GM12874 (cell line): ENCODE measurements around the gene ARAP3.

ENCODE experiments used
- TF ChIP-seq, protein P1 (sequence below): IDR thresholded peaks from 2 replicates; pipeline ENCODE4 v1.5.1; 2011; ENCODE audit warnings: low read depth, mild to moderate bottlenecking, control low read depth, low read length, moderate library complexity; ENCODE audit not compliant: insufficient read depth

ARAP3 gene

DNA sequence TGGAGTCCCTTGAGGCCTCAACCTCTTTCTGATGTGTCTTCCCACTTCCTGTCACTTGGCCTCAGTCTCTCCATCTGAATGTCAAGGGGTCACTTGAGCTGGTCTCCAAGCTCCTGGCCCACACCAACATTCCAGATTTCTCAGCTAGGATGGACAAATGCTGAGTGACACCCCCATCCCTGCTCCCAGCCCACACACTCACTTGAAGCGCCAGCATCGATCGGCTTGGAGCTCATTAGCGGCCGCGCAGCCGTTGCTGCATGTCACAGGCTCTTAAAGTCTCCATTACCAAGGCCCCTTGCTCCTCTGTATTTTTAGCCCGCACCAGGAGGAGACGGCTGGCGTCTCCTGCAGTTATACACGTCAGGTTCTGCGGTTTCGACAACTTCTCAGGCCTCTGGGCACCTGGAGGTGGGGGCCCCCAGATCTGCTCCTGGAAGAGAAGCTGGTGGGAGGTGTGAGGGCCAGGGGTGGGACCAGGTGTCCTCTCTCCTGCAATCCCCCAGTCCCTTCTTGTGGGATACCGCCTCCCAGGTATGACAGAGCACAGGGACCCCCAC lies 33.4 kb upstream of the ARAP3 start:
- TF ChIP-seq, protein P1, sequence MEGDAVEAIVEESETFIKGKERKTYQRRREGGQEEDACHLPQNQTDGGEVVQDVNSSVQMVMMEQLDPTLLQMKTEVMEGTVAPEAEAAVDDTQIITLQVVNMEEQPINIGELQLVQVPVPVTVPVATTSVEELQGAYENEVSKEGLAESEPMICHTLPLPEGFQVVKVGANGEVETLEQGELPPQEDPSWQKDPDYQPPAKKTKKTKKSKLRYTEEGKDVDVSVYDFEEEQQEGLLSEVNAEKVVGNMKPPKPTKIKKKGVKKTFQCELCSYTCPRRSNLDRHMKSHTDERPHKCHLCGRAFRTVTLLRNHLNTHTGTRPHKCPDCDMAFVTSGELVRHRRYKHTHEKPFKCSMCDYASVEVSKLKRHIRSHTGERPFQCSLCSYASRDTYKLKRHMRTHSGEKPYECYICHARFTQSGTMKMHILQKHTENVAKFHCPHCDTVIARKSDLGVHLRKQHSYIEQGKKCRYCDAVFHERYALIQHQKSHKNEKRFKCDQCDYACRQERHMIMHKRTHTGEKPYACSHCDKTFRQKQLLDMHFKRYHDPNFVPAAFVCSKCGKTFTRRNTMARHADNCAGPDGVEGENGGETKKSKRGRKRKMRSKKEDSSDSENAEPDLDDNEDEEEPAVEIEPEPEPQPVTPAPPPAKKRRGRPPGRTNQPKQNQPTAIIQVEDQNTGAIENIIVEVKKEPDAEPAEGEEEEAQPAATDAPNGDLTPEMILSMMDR = no peak

DNA sequence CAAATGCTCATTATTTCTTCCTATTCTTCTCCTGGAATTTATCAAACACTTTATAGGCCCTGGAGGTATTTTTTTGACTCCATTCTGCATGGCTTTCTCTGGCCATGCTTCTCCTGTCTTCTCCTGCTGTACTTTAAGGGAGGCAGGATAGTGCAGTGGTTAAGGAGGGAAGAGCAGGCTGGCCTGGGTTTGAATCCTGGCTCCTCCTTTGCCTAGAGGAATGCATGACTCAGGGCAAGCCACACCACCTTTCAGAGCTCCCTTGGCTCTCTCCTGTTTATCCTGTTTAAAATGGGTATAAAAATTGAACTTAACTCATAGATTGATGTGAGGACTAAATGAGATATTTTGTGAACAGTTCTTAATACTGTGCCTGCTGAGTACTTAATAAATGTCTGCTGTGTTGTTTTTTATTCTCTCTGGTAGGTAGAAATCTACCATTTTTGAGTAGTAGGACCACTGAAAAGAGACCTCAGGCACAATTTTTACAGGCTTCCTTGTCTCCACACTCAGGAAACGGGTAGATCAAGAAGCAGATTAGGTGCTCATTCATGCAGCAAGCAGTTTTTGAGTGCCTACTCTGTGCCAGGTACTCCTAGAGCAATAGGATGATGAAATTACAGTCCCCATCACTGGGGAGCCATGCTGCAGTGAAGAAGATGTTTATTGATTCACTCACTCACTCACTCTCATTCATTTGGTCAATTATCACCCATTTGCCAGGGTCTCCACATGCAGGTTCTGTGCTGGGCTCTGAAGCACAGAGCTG lies 32.7 kb upstream of the ARAP3 start:
- TF ChIP-seq, protein P1 = no peak

DNA sequence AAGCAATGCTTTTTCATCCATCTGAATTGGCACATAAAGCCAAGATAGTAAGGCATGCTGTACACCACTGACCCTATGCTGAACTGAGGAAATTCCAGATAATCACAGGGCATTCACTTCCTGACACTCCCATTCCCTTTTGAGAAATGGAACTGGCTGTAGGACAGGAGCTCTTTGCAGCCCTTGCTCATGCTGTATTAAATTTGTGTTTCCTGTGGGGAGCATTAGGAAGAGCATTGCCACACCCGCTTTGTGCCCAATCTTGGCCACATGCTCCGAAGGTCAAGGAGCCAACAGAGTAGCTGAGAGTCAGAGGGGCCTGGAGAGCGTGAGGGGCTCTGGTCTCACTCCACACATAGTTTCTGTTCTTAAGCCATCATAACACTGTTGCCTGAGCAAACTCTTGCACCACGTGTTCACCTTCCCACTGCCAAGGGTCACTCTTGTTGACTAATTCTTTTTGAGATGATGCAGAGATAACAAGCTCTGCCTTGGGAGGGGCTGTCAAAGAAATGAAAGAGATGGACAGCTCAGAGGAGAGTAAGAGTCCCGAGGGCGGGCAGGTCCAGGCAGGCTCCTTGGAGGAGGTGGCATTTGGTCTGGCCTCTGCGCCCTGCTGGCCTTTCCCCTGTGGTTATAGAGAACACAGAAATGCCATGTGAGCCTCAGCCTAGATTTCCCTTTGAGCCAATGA lies 31.7 kb upstream of the ARAP3 start:
- TF ChIP-seq, protein P1 = no peak

DNA sequence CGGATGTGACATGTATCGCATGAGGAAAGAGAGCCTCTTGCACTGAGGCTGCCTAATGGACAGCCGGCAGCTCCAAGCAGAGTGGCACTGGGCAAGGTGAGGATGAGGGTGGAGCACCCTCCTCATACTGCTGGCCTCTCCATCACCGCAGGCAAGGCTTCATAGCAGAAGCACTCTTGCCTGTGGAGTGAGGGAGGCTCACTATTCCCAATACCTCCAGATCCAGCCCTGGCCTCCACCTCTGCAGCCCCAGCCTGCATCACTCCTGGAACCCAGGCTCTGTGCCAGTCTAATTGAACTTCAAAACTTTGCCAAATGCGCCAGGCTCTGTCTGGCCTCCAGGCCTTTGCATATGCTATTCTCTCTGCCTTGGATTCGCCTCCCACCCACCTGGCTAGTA lies 29.7 kb upstream of the ARAP3 start:
- TF ChIP-seq, protein P1 = no peak

DNA sequence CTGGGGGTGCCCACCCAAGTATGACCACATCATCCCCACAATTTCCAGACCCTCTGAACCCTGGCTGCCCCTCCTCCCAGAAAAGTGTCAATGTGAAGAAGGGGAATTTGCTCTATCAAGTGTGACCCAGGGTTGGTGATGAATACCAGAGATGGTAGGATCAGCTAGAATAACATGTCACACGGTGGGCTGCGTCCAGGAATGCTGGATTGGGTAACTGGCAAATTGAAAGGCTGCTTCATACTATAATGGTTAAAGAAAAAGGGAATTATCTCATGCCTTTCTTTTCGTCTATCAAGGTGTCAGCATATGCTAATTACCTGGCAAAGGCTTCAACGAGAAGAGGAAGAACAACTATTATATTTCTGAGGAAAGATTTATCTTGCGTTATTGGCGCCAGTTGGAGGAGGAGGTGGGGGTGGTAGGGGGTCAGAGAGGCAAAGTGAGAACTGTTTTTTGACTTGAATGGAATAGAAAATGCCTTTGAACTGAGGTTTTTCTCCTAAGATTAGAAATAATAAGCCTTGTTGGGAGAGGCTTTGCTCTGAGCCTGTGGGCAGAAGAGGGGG lies 27.8 kb upstream of the ARAP3 start:
- TF ChIP-seq, protein P1 = no peak

DNA sequence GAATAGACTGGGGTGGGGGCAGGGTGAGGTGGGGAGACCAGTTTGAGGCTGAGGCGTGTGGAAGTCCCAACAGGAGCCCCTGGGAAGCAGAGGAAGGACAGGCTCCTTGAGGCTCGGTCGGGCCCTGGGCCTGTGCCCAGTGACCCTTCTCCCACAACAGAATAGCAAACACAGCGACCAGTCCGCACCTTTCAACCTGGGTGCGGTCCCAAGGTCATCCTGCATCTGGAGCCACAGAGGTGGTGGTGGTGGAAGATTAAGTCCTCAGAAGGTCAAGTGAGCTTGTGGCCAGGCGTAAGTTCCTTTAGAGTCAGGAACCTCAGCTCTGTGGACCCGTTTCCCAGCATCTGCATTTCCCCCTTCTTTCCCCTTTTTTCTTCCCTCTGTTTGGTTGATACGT lies 26.0 kb upstream of the ARAP3 start:
- TF ChIP-seq, protein P1 = no peak

DNA sequence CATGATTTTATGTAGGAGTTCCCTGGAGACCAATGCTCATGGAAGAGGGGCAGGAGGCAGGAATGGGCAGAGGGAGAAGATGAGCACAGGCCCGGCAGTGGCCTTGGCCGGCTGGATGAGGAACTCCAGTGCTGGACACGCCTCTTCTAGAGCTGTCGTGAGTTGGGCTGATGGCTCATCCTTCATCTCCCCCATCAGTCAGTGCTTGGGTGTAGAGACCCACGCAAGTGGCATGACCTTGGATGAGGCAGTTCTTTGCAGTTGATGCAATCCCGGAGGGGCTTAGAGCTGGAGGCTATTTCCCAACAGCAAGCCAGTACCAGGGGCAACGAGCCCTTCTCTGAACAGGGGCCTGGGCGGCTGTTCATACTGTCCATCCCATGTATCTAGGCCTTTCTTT lies 25.5 kb upstream of the ARAP3 start:
- TF ChIP-seq, protein P1 = no peak
